Thyroid gland (tissue), 4 donors: ENCODE data around the gene IFNL4.

Source experiments
- POLR2A ChIP-seq, 2 donors: fragments of 450-650 bp; IDR thresholded peaks; one replicate each; pipeline ENCODE4 v1.6.1; 2017; ENCODE audit warnings: antibody characterized with exemption in 2 of 2, mild to moderate bottlenecking in 2 of 2, moderate library complexity in 1 of 2
- TF ChIP-seq, protein P1 (sequence below), 6 experiments: fragments of 200-600 bp in 3 of 6; fragments of 450-650 bp in 3 of 6; sonication (generic) in 3 of 6; IDR thresholded peaks; one replicate each; pipeline ENCODE4 v1.5.1; 2016 to 2019; ENCODE audit warnings: antibody characterized with exemption in 6 of 6, mild to moderate bottlenecking in 2 of 6, inconsistent platforms in 1 of 6, moderate library complexity in 1 of 6

DNA sequence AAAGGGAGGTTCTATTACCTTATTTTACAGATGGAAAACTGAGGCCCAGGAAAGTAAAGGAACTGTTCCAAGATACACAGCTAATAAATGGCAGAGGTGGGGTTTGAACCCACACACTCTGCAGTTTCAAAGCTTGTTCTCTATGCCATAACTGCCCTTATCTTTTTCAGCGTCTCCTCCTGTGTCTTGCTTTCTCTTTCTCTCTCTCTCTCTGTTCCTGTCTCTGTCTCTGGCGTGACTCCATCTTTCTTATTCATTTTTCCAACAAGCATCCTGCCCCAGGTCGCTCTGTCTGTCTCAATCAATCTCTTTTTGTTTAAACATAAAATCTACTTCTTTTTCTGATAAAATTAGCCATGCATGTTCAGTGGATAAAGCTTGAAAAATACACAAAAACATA is 3.2 kb upstream of the IFNL4 start:
- TF ChIP-seq, protein P1, sequence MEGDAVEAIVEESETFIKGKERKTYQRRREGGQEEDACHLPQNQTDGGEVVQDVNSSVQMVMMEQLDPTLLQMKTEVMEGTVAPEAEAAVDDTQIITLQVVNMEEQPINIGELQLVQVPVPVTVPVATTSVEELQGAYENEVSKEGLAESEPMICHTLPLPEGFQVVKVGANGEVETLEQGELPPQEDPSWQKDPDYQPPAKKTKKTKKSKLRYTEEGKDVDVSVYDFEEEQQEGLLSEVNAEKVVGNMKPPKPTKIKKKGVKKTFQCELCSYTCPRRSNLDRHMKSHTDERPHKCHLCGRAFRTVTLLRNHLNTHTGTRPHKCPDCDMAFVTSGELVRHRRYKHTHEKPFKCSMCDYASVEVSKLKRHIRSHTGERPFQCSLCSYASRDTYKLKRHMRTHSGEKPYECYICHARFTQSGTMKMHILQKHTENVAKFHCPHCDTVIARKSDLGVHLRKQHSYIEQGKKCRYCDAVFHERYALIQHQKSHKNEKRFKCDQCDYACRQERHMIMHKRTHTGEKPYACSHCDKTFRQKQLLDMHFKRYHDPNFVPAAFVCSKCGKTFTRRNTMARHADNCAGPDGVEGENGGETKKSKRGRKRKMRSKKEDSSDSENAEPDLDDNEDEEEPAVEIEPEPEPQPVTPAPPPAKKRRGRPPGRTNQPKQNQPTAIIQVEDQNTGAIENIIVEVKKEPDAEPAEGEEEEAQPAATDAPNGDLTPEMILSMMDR (IDR thresholded peaks at IDR 0.05), result no peak
- TF ChIP-seq POLR2A (IDR thresholded peaks at IDR 0.05), result no peak
